ENCODE measurements around the gene PCSK5. TPM values are rescaled to one million over a fixed set of nuclear protein-coding genes. Genes with fewer than 3 reads are reported as not detected.

PCSK5 gene
- polyA plus RNA-seq, 1 donor (not counting 4 experiments of a cell fraction or from before 2014, with no cell fraction given): 1.9 TPM

- Histone ChIP-seq H3K27me3 (ENCODE audit: control insufficient read depth, extremely low read depth, insufficient read depth, low read length) (no peaks in the 10 kb centered on the region), H3K4me1 (ENCODE audit: control insufficient read depth, extremely low read depth, insufficient read depth, low read length) (no peaks in the 10 kb centered on the region), H3K9ac (ENCODE audit: control insufficient read depth, extremely low read depth, insufficient read depth, low read length) (no peak overlapping the region), H2AFZ (ENCODE audit: control insufficient read depth, low read length) (no peak overlapping the region), H3K9me3 (ENCODE audit: control insufficient read depth, low read depth, low read length) (no peaks in the 10 kb centered on the region), H3K4me3 (ENCODE audit: control insufficient read depth in 2 of 3, extremely low read depth in 1 of 3, insufficient read depth in 2 of 3, low read depth in 1 of 3, low read length in 3 of 3) (no peak overlapping the region), H3K79me2 (ENCODE audit: control insufficient read depth, insufficient read depth, low read length) (no peaks in the 10 kb centered on the region), H3K36me3 (ENCODE audit: control insufficient read depth in 2 of 2, extremely low read depth in 1 of 2, insufficient read depth in 2 of 2, low read length in 2 of 2) (no peaks in the 10 kb centered on the region), H4K20me1 (ENCODE audit: control insufficient read depth, extremely low read depth, insufficient read depth, low read length) (no peaks in the 10 kb centered on the region), H3K27ac (ENCODE audit: control insufficient read depth, insufficient read depth, low read length) (no peak overlapping the region), H3K9me1 (ENCODE audit: control insufficient read depth, extremely low read depth, insufficient read depth, low read length) (no peaks in the 10 kb centered on the region), H3K4me2 (ENCODE audit: control insufficient read depth, extremely low read depth, insufficient read depth, low read depth, low read length) (no peak overlapping the region)
- dilution Hi-C loops (cut with MboI; ENCODE audit: extremely low pct_ligation_motif_present, low sequenced_read_pairs): no loop called here
- DNase-seq (ENCODE audit: low read depth, low spot score) (no peak), FAIRE-seq (no peak)
- TF ChIP-seq EZH2 (IDR thresholded peaks at IDR 0.05; ENCODE audit: low read length): no peak
- TF ChIP-seq, protein P1, sequence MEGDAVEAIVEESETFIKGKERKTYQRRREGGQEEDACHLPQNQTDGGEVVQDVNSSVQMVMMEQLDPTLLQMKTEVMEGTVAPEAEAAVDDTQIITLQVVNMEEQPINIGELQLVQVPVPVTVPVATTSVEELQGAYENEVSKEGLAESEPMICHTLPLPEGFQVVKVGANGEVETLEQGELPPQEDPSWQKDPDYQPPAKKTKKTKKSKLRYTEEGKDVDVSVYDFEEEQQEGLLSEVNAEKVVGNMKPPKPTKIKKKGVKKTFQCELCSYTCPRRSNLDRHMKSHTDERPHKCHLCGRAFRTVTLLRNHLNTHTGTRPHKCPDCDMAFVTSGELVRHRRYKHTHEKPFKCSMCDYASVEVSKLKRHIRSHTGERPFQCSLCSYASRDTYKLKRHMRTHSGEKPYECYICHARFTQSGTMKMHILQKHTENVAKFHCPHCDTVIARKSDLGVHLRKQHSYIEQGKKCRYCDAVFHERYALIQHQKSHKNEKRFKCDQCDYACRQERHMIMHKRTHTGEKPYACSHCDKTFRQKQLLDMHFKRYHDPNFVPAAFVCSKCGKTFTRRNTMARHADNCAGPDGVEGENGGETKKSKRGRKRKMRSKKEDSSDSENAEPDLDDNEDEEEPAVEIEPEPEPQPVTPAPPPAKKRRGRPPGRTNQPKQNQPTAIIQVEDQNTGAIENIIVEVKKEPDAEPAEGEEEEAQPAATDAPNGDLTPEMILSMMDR (optimal IDR thresholded peaks at IDR 0.05 in 1 of 3, IDR thresholded peaks at IDR 0.05 in 1 of 3, conservative IDR thresholded peaks at IDR 0.05 in 1 of 3; ENCODE audit: extremely low read depth in 1 of 3, insufficient read depth in 2 of 3, low read length in 3 of 3): no peak
These were observed 462.8 kb downstream of the PCSK5 start for GRCh38 chr9:76353280-76353679.

DNA sequence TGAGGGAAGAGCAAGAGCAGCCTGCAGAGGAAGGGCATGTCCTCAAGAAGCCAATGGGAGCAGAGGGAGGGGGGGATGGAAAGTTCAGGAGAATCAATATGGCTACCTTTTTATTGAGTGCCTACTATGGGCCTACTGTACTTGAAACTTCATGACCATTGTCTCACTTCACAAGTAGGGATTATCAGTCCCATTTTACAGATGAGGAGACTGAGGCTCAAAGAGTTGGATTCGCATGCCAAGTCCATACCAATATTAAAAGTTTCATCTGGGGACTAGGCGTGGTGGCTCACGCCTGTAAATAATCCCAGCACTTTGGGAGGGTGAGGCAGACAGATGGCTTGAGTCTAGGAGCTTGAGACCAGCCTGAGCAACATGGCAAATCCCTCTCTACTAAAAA, 463.7 kb downstream of the PCSK5 start:
- H3K36me3 ChIP-seq (ENCODE audit: control insufficient read depth in 2 of 2, extremely low read depth in 1 of 2, insufficient read depth in 2 of 2, low read length in 2 of 2): no peaks in the 10 kb centered on the region
- no peak overlapping the region for H2AFZ ChIP-seq (ENCODE audit: control insufficient read depth, low read length)
- dilution Hi-C loops (cut with MboI; ENCODE audit: extremely low pct_ligation_motif_present, low sequenced_read_pairs): no loop called here
- no peaks in the 10 kb centered on the region for H3K79me2 ChIP-seq (ENCODE audit: control insufficient read depth, insufficient read depth, low read length)
- H3K4me1 ChIP-seq (ENCODE audit: control insufficient read depth, extremely low read depth, insufficient read depth, low read length): no peaks in the 10 kb centered on the region
- H3K9me3 ChIP-seq (ENCODE audit: control insufficient read depth, low read depth, low read length): no peaks in the 10 kb centered on the region
- H3K4me2 ChIP-seq (ENCODE audit: control insufficient read depth, extremely low read depth, insufficient read depth, low read depth, low read length): no peak overlapping the region
- no peak overlapping the region for H3K27ac ChIP-seq (ENCODE audit: control insufficient read depth, insufficient read depth, low read length)
- no peaks in the 10 kb centered on the region for H4K20me1 ChIP-seq (ENCODE audit: control insufficient read depth, extremely low read depth, insufficient read depth, low read length)
- TF ChIP-seq, protein P1 (optimal IDR thresholded peaks at IDR 0.05 in 1 of 3, IDR thresholded peaks at IDR 0.05 in 1 of 3, conservative IDR thresholded peaks at IDR 0.05 in 1 of 3; ENCODE audit: extremely low read depth in 1 of 3, insufficient read depth in 2 of 3, low read length in 3 of 3): no peak
- TF ChIP-seq EZH2 (IDR thresholded peaks at IDR 0.05; ENCODE audit: low read length): no peak
- DNase-seq (ENCODE audit: low read depth, low spot score) (no peak), FAIRE-seq (no peak)
- no peak overlapping the region for H3K9ac ChIP-seq (ENCODE audit: control insufficient read depth, extremely low read depth, insufficient read depth, low read length)
- H3K4me3 ChIP-seq (ENCODE audit: control insufficient read depth in 2 of 3, extremely low read depth in 1 of 3, insufficient read depth in 2 of 3, low read depth in 1 of 3, low read length in 3 of 3): no peak overlapping the region
- no peaks in the 10 kb centered on the region for H3K9me1 ChIP-seq (ENCODE audit: control insufficient read depth, extremely low read depth, insufficient read depth, low read length)
- H3K27me3 ChIP-seq (ENCODE audit: control insufficient read depth, extremely low read depth, insufficient read depth, low read length): no peaks in the 10 kb centered on the region
